Fibroblast of peridontal ligament (primary cell): ENCODE data around the gene AMPD1.

Experiments
- DNase-seq: peaks from one replicate; pipeline ENCODE4 v3.0.0-alpha.2; 2010; ENCODE audit errors: extremely low read depth

The AMPD1 gene

GRCh38 chr1:114638910-114639309 lies 56.4 kb downstream of the AMPD1 start:
- no peak for DNase-seq

DNA sequence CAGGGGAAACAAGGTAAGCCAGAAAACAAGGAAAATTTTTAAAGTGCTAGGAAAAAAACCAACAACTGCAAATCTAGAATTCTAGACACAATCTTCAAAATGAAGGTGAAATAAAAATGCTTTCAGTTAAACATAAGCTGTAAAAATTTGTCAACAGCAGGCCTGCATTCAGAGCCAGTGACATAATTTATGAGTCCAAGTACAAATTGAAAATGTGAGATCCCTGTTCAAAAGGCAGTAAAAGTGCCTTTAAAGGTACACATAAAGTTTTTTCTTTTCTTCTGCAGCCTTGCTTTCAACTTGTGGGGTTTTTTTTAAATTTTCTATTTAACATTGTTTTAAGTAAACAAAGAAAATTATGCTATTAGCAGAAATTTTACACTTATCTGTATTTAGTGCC lies 62.9 kb downstream of the AMPD1 start:
- no peak for DNase-seq

- DNase-seq, result peak; percentile 41
Measured at GRCh38 chr1:114627107-114627506, 68.2 kb downstream of the AMPD1 start.

DNA sequence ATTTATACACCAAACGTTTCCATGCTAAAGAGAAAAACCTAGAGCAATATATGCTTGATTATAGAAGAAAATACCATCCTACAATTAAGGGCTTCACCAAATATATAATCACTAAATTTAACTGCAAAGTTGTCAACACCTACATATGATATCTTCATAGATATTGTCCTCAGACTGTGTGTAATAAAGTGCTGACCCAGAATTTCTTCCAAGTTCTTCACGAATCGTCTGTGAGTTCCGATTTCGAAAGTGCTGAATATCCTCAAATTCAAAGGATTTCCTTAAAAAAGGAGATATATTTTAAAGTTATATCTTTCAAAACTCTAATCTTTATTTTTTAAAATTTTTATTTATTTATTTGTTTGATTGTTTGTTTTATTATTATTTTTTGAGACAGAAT lies 72.0 kb downstream of the AMPD1 start:
- no peak for DNase-seq
